Measurements from ENCODE around the gene ZP1. TPM values are rescaled to one million over a fixed set of nuclear protein-coding genes. Genes with fewer than 3 reads are reported as not detected.

Gene ZP1
- total RNA-seq, 1 donor, result 0.36 TPM

DNA sequence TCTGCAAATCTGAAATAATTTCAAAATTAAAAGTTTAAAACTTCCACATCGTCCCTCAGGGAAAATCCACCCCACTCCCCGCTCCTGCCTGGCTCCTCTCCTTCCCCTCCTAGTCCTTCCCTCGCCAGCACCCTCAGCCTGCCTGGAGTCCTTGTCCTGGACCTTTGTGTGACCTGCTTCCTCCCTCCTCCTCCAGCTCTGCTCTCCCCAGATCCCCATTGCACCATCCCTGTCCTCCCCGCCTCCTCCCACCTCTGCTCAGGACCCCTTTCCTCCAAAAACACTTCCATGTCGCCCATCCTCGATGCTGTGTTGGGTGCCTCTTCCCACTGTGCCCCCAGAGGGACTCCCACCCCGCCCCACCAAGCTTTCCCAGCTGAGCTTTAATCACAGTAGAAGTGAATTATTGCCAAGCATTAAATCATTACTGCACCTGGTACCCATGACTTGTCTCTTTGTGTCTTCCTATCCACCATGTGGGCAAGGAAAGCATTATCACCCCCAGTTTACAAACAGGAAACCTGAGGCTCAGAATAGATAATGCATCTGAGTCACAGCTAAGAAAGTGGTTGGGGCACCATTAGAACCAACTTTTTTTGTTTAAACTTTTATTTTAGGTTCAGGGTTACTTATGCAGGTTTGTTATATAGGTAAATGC, 2.4 kb upstream of the ZP1 start:
- H3K36me3 ChIP-seq (ENCODE audit: insufficient read depth, low read length), result no peaks in the 10 kb centered on the region
- TF ChIP-seq, protein P1, sequence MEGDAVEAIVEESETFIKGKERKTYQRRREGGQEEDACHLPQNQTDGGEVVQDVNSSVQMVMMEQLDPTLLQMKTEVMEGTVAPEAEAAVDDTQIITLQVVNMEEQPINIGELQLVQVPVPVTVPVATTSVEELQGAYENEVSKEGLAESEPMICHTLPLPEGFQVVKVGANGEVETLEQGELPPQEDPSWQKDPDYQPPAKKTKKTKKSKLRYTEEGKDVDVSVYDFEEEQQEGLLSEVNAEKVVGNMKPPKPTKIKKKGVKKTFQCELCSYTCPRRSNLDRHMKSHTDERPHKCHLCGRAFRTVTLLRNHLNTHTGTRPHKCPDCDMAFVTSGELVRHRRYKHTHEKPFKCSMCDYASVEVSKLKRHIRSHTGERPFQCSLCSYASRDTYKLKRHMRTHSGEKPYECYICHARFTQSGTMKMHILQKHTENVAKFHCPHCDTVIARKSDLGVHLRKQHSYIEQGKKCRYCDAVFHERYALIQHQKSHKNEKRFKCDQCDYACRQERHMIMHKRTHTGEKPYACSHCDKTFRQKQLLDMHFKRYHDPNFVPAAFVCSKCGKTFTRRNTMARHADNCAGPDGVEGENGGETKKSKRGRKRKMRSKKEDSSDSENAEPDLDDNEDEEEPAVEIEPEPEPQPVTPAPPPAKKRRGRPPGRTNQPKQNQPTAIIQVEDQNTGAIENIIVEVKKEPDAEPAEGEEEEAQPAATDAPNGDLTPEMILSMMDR (IDR thresholded peaks at IDR 0.05; ENCODE audit: extremely low read depth, low read depth, low read length), result no peak
- DNase-seq (ENCODE audit: insufficient read length, low spot score, missing footprints), result no peak

DNA sequence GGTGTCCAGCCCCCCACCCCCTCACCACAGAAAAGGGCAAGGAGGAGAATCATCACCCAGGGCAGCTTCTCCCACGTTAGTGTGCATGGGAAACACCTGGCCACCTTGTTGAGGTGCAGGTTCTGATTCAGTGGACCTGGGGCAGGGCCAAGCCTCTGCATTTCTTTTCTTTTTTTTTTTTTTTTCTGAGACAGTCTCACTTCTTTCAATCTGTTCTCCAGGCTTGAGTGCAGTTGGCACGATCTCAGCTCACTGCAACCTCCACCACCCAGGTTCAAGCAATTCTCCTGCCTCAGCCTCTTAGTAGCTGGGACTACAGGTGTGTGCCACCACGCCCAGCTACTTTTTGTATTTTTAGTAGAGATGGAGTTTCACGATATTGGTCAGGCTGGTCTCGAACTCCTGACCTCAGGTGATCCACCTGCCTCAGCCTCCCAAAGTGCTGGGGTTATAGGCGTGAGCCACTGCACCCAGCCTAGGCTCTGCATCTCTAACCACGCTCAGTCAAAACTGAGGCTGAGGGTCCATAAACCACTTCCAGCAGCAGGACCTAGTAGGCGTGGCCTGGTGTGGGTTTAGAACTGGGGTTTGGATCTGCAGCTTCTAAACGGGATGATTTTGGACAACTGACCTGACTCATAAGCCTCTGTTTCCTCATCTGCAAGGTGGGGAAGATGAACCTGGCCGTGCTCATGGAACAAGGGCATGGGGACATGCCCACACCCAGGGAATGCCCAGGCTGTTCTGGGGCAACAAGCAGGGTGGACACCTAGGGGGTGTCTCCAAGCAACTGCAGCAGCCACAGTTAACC, 734 bp downstream of the ZP1 start:
- H3K27ac ChIP-seq (ENCODE audit: low read depth, low read length), result no peak overlapping the region
- no peaks in the 10 kb centered on the region for H3K9me3 ChIP-seq (ENCODE audit: low read depth, low read length)
- no peak overlapping the region for H3K4me2 ChIP-seq (ENCODE audit: insufficient read depth, low read length)
- H3K4me1 ChIP-seq (ENCODE audit: insufficient read depth, low read length), result peaks cover 21% of the 10 kb centered on the region
- H3K79me2 ChIP-seq (ENCODE audit: insufficient read depth, low read length), result no peaks in the 10 kb centered on the region
- no peaks in the 10 kb centered on the region for H3K36me3 ChIP-seq (ENCODE audit: insufficient read depth, low read length)
- H4K20me1 ChIP-seq (ENCODE audit: insufficient read depth, low read length), result no peaks in the 10 kb centered on the region
- H2AFZ ChIP-seq (ENCODE audit: low read length), result no peak overlapping the region
- H3K27me3 ChIP-seq (ENCODE audit: insufficient read depth, low read length), result peaks cover 6% of the 10 kb centered on the region
- no peak for DNase-seq (ENCODE audit: insufficient read length, low spot score, missing footprints)
- no peak overlapping the region for H3K4me3 ChIP-seq (ENCODE audit: insufficient read depth, low read length)
- TF ChIP-seq, protein P1 (IDR thresholded peaks at IDR 0.05; ENCODE audit: extremely low read depth, low read depth, low read length), result no peak

More for the DNA sequence above, 2.4 kb upstream of the ZP1 start:
- H3K27ac ChIP-seq (ENCODE audit: low read depth, low read length), result no peak overlapping the region
- H3K4me1 ChIP-seq (ENCODE audit: insufficient read depth, low read length), result no peaks in the 10 kb centered on the region
- no peaks in the 10 kb centered on the region for H3K79me2 ChIP-seq (ENCODE audit: insufficient read depth, low read length)
- H3K4me2 ChIP-seq (ENCODE audit: insufficient read depth, low read length), result no peak overlapping the region
- H3K9me3 ChIP-seq (ENCODE audit: low read depth, low read length), result no peaks in the 10 kb centered on the region
- H3K27me3 ChIP-seq (ENCODE audit: insufficient read depth, low read length), result peaks cover 3% of the 10 kb centered on the region
- no peak overlapping the region for H2AFZ ChIP-seq (ENCODE audit: low read length)
- no peak overlapping the region for H3K4me3 ChIP-seq (ENCODE audit: insufficient read depth, low read length)
- H4K20me1 ChIP-seq (ENCODE audit: insufficient read depth, low read length), result no peaks in the 10 kb centered on the region

DNA sequence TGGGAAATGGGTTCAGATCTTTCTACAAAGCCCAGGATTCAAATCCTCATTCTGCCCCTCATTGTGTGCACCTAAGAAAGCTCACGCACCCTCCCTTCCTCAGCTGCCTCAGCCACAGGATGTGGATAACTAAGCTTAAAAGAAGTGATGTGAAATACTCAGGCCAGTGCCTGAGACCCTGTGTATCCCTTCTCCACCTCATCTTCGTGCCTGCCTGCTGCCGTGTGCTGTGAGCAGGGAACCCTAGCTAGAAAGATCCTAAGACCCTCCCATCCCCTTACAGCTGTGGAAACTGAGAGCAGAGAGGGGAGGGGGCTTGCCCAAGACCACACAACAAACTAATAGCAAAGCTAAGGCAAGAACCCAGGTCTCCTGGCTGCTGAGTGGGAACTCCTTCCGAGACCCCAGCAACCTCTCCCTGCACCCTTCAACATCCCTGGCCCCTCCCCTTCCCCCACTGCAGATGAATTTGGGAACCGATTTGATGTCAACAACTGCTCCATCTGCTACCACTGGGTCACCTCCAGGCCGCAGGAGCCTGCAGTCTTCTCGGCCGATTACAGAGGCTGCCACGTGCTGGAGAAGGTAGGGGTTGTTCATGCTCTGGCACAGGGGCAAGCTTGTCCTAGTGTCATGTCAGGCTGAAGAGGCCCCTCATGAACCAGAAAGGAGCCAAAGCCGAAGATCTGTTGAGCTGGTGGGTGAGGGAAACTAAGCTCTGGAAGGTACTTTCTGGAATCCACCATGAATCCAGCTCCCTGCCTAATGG, 1.5 kb downstream of the ZP1 start:
- Histone ChIP-seq H3K4me1 (ENCODE audit: insufficient read depth, low read length) (peaks cover 27% of the 10 kb centered on the region), H3K4me3 (ENCODE audit: insufficient read depth, low read length) (no peak overlapping the region), H3K36me3 (ENCODE audit: insufficient read depth, low read length) (no peaks in the 10 kb centered on the region), H3K27ac (ENCODE audit: low read depth, low read length) (no peak overlapping the region), H2AFZ (ENCODE audit: low read length) (no peak overlapping the region), H3K9me3 (ENCODE audit: low read depth, low read length) (no peaks in the 10 kb centered on the region), H4K20me1 (ENCODE audit: insufficient read depth, low read length) (no peaks in the 10 kb centered on the region), H3K4me2 (ENCODE audit: insufficient read depth, low read length) (no peak overlapping the region), H3K79me2 (ENCODE audit: insufficient read depth, low read length) (no peaks in the 10 kb centered on the region), H3K27me3 (ENCODE audit: insufficient read depth, low read length) (peaks cover 6% of the 10 kb centered on the region)
- DNase-seq (ENCODE audit: insufficient read length, low spot score, missing footprints), result no peak
- TF ChIP-seq, protein P1 (IDR thresholded peaks at IDR 0.05; ENCODE audit: extremely low read depth, low read depth, low read length), result no peak

All from osteoblast (primary cell).